BJ (cell line): Measurements from ENCODE around the gene NRG3. TPM values are rescaled to one million over a fixed set of nuclear protein-coding genes. Genes with fewer than 3 reads are reported as not detected.

Experiments
- CTCF ChIA-PET: fragments of 350-600 bp; formaldehyde crosslinking; extraction: SDS; loops from one replicate; lab custom pipeline; 2021; ENCODE audit warnings: antibody characterized with exemption, inconsistent platforms; lab: Yijun Ruan, JAX
- POLR2A ChIA-PET: fragments of 300-600 bp; sonication (Branson Sonifier 250); formaldehyde crosslinking; extraction: SDS; loops from one replicate; lab custom pipeline; 2021; ENCODE audit warnings: antibody characterized with exemption; lab: Charles Lee
- DNase-seq: peaks from one replicate; pipeline ENCODE4 v3.0.0-alpha.2; 2011; ENCODE audit warnings: low read depth
- H3K27me3 ChIP-seq: 2 replicates; pipeline ENCODE4 v1.6.0; 2011; ENCODE audit warnings: low read length; ENCODE audit not compliant: control insufficient read depth, insufficient read depth
- H3K36me3 ChIP-seq: 2 replicates; pipeline ENCODE4 v1.5.1; 2011; ENCODE audit warnings: low read length; ENCODE audit not compliant: control insufficient read depth, insufficient read depth
- H3K4me3 ChIP-seq: 2 replicates; pipeline ENCODE4 v1.5.1; 2011; ENCODE audit warnings: low read depth, mild to moderate bottlenecking, control low read depth, low read length
- CTCF ChIP-seq: IDR thresholded peaks from 2 replicates; pipeline ENCODE4 v1.5.1; 2011; ENCODE audit warnings: low read depth, mild to moderate bottlenecking, control low read depth, inconsistent platforms, low read length, moderate library complexity; ENCODE audit not compliant: insufficient read depth
- polyA plus RNA-seq: library from polyadenylated mRNA; depleted of rRNA; stranded (reverse); fragments of >200 nt; gene quantifications from 2 replicates; pipeline ENCODE4 v1.2.3, GENCODE V29; 2011

The NRG3 gene
- polyA plus RNA-seq, 1 experiment = not detected

- H3K4me3 ChIP-seq = no peak overlapping the region
- ChIA-PET CTCF (no interaction called here), POLR2A (no interaction called here)
- no peak for TF ChIP-seq CTCF
- no peaks in the 10 kb centered on the region for H3K36me3 ChIP-seq
- no peaks in the 10 kb centered on the region for H3K27me3 ChIP-seq
- no peak for DNase-seq
Measured at GRCh38 chr10:81847675-81848074, 27.3 kb upstream of the NRG3 start.

- CTCF ChIA-PET = interaction anchor here (0.7 kb wide), 1 partner anchor 371 kb away, joined by 3 read pairs; no protein-coding TSS in a partner anchor
- no peak for TF ChIP-seq CTCF
- no peaks in the 10 kb centered on the region for H3K36me3 ChIP-seq
- DNase-seq = no peak
- no peaks in the 10 kb centered on the region for H3K27me3 ChIP-seq
- POLR2A ChIA-PET = no interaction called here
- no peak overlapping the region for H3K4me3 ChIP-seq
Measured at GRCh38 chr10:81848514-81848913, 26.5 kb upstream of the NRG3 start.

- H3K4me3 ChIP-seq = no peak overlapping the region
- TF ChIP-seq CTCF = no peak
- H3K27me3 ChIP-seq = no peaks in the 10 kb centered on the region
- DNase-seq = no peak
- no peaks in the 10 kb centered on the region for H3K36me3 ChIP-seq
- POLR2A ChIA-PET = no interaction called here
- CTCF ChIA-PET = interaction anchor here (0.7 kb wide), 1 partner anchor 371 kb away, joined by 3 read pairs; no protein-coding TSS in a partner anchor
Measured at GRCh38 chr10:81848931-81849330, 26.1 kb upstream of the NRG3 start.

- Histone ChIP-seq H3K4me3 (no peak overlapping the region), H3K36me3 (no peaks in the 10 kb centered on the region), H3K27me3 (no peaks in the 10 kb centered on the region)
- no peak for DNase-seq
- no peak for TF ChIP-seq CTCF
- ChIA-PET POLR2A (no interaction called here), CTCF (no interaction called here)
Measured at GRCh38 chr10:81862596-81862995, 12.4 kb upstream of the NRG3 start.

- Histone ChIP-seq H3K4me3 (no peak overlapping the region), H3K36me3 (no peaks in the 10 kb centered on the region), H3K27me3 (no peaks in the 10 kb centered on the region)
- DNase-seq = no peak
- POLR2A ChIA-PET = no interaction called here
- TF ChIP-seq CTCF = no peak
- CTCF ChIA-PET = no interaction called here
Measured at GRCh38 chr10:81863771-81864170, 11.2 kb upstream of the NRG3 start.
